ENCODE results near the gene SLC44A2.

DNA sequence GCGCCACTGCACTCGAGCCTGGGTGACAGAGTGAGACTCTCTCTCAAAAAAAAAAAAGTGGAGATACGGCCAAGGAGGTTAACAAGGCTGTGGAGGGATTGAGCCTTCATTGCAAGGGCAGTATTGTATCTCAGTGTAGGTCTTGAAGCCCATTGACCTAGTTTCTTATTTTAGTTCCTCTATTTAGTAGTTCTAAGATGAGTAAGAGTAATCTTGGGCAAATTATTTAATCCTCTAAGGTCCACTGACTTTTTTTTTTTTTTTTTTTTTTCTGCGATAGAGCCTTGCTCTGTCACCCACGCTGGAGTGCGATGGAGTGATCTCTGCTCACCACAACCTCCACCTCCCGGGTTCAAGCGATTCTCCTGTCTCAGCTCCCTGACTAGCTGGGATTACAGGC lies 14.5 kb downstream of the SLC44A2 start:
- TF ChIP-seq, protein P1, sequence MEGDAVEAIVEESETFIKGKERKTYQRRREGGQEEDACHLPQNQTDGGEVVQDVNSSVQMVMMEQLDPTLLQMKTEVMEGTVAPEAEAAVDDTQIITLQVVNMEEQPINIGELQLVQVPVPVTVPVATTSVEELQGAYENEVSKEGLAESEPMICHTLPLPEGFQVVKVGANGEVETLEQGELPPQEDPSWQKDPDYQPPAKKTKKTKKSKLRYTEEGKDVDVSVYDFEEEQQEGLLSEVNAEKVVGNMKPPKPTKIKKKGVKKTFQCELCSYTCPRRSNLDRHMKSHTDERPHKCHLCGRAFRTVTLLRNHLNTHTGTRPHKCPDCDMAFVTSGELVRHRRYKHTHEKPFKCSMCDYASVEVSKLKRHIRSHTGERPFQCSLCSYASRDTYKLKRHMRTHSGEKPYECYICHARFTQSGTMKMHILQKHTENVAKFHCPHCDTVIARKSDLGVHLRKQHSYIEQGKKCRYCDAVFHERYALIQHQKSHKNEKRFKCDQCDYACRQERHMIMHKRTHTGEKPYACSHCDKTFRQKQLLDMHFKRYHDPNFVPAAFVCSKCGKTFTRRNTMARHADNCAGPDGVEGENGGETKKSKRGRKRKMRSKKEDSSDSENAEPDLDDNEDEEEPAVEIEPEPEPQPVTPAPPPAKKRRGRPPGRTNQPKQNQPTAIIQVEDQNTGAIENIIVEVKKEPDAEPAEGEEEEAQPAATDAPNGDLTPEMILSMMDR (IDR thresholded peaks at IDR 0.05; ENCODE audit: low read depth, low read length) = no peak
- no peak for TF ChIP-seq EZH2phosphoT487 (IDR thresholded peaks at IDR 0.05; ENCODE audit: low read depth)
